Stimulated activated CD4-positive, alpha-beta T cell treated with anti-CD3 and anti-CD28 coated beads, Interleukin-1b, Interleukin-23, amount 100 ng/mL, for 4 hours (primary cell): Measurements from ENCODE around the gene DDX24.

ENCODE experiments used
- DNase-seq, 2 donors: peaks; one replicate each; pipeline ENCODE4 v3.0.0-alpha.2; 2020; ENCODE audit warnings: low read depth in 2 of 2

Gene DDX24

GRCh38 chr14:94048691-94049624 is 32.0 kb downstream of the DDX24 start:
- no peak for DNase-seq

GRCh38 chr14:94047581-94047980 is 33.4 kb downstream of the DDX24 start:
- no peak for DNase-seq

GRCh38 chr14:94046696-94047250 is 34.2 kb downstream of the DDX24 start:
- DNase-seq: no peak

- no peak for DNase-seq
These were observed 35.2 kb downstream of the DDX24 start for GRCh38 chr14:94045563-94046345.

- no peak for DNase-seq
These were observed 35.9 kb downstream of the DDX24 start for GRCh38 chr14:94045101-94045500.

- no peak for DNase-seq
These were observed 36.4 kb downstream of the DDX24 start for GRCh38 chr14:94044476-94045091.

- DNase-seq: no peak
These were observed 37.1 kb downstream of the DDX24 start for GRCh38 chr14:94043756-94044475.

- DNase-seq: no peak
These were observed 37.8 kb downstream of the DDX24 start for GRCh38 chr14:94043111-94043755.

GRCh38 chr14:94042433-94043091 is 38.4 kb downstream of the DDX24 start:
- DNase-seq: no peak

- DNase-seq: no peak
These were observed 39.3 kb downstream of the DDX24 start for GRCh38 chr14:94041551-94042346.

GRCh38 chr14:94040796-94041195 is 40.2 kb downstream of the DDX24 start:
- no peak for DNase-seq

- DNase-seq: no peak
These were observed 40.8 kb downstream of the DDX24 start for GRCh38 chr14:94040247-94040646.

GRCh38 chr14:94038921-94039629 is 41.9 kb downstream of the DDX24 start:
- DNase-seq: no peak

- DNase-seq: no peak
These were observed 42.5 kb downstream of the DDX24 start for GRCh38 chr14:94038510-94038909.

- no peak for DNase-seq
These were observed 43.0 kb downstream of the DDX24 start for GRCh38 chr14:94037954-94038353.

- peak; percentile 68 to 71 for DNase-seq
These were observed 44.5 kb downstream of the DDX24 start for GRCh38 chr14:94036313-94037167.

- no peak for DNase-seq
These were observed 46.1 kb downstream of the DDX24 start for GRCh38 chr14:94034886-94035285.

GRCh38 chr14:94031883-94032279 is 49.1 kb downstream of the DDX24 start:
- DNase-seq: no peak
